C4-2B (cell line): ENCODE results near the gene PPP1CA.
A peak's percentile ranks its signal among the peaks of the same experiment; 100 is the strongest.

ENCODE experiments used
- H3K27ac ChIP-seq: fragments of 450-650 bp; 2 replicates; pipeline ENCODE4 v1.5.1; 2017
- CTCF ChIP-seq: fragments of 450-650 bp; conservative IDR thresholded peaks from 2 replicates; pipeline ENCODE4 v1.5.1; 2017; ENCODE audit warnings: mild to moderate bottlenecking
- ZFX ChIP-seq: fragments of 450-650 bp; IDR thresholded peaks from 2 replicates; pipeline ENCODE4 v1.6.1; 2017

Gene PPP1CA

GRCh38 chr11:67441731-67442351 is 40.2 kb upstream of the PPP1CA start:
- peak overlapping the region; percentile 96 for H3K27ac ChIP-seq
- TF ChIP-seq ZFX: no peak
- no peak for TF ChIP-seq CTCF

DNA sequence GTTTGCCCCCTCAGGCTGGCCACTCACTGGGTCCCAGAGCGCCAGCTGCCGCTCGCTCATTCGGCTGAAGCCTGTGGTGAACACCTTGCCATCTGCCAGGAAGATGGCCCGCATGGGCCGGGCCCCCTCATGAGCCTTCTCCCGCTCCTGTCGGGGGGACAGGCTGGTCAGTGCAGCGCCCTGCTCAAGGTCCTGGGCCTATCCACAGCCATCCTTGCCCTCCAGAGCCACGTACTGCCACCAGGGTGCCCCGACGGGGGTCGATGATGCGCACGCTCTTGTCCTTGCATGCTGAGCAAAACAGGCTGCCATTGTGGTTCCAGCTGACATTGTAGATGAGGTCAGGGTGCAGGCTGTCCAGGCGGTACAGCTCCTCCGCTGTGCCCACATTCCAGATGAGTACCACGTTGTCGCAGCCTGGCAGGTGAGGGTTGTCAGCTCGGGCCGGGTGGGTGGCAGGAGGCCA is 39.5 kb upstream of the PPP1CA start:
- no peak overlapping the region for H3K27ac ChIP-seq

DNA sequence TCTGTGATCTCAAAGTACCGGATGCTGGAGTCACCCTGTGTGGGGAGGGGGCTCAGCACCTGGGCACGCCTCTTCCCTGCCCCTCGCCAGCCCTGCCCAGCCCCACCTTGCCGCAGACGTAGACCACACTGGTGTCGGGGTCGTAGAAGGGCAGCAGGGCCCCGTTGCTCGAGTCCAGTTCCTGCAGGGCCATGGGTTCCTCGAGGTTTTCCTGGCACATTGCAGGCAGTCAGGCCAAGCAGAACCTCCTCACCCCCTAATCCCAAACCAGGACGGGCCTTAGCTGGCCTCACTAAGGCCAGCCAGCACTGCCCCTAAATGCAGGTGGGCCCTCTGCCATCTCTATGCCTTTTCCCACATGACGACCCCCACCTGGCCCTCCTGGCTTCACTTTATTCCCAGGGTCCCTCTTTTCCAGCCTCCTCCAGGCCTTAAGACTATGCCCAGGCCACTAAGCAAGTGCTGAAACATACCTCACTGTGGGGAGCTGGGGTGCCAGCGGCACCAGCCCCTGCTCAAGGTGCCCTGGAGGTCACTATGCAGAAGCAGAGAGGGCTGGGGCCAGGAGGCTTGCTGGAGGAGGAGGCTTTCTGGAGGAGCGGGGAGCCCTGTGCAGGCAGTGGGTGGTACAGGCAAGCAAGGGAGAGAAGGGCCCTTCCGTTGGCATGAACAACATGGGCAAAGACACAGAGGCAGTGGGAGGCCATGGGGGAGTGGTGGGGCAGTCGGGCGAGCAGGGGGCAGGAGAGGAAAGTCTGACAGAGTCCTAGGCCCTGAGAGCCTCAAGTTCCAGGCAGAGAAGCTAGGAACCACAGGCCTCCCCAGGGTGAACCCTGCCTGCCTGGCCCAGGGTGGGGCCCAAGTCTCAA is 38.8 kb upstream of the PPP1CA start:
- TF ChIP-seq CTCF: no peak
- TF ChIP-seq ZFX: no peak
- H3K27ac ChIP-seq: no peak overlapping the region

More for the DNA sequence above, 39.5 kb upstream of the PPP1CA start:
- TF ChIP-seq ZFX (no peak), CTCF (no peak)

DNA sequence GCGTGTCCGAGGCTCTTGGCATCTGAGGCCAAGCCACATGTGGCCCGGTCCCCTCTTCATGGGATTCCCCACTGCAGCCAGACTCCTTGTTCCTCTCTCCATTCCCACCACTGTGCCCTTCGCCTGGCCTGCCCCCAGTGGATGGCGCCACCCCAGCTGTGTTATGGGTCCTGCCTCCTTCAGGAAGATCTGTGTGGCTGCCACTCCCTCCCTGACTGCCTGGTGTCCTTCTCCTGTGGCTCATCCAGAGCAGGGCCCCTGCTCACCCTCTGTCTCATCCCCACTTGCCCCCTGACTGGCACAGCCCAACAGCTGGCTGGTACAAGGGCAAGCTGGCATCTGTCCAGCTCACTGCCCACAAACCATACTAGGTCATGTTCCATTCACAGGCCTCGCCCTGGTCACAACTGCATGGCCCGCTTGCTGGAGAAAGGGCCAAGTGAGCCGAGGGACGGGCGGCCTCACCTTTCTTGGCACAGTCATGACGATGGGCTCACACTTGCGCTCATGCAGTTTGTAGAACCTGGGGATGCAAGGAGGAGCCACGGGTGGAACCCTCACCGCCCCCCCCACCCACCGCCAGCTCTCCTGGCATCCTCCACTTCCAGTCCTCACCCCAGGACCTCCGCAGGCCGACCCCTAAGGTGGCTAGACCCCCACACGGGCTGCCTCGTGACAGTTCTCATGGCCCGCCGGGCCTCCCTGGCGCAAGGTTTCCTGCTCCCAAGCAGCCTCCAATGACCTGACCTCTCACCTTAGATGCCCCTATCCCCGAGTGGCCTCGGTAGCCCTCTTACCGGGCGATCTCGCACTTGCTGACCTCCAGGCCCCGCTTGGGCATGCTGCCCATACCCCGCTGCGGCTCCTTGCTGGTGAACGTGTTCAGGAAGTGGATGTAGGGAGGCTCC is 37.9 kb upstream of the PPP1CA start:
- H3K27ac ChIP-seq: no peak overlapping the region
- no peak for TF ChIP-seq CTCF
- no peak for TF ChIP-seq ZFX

DNA sequence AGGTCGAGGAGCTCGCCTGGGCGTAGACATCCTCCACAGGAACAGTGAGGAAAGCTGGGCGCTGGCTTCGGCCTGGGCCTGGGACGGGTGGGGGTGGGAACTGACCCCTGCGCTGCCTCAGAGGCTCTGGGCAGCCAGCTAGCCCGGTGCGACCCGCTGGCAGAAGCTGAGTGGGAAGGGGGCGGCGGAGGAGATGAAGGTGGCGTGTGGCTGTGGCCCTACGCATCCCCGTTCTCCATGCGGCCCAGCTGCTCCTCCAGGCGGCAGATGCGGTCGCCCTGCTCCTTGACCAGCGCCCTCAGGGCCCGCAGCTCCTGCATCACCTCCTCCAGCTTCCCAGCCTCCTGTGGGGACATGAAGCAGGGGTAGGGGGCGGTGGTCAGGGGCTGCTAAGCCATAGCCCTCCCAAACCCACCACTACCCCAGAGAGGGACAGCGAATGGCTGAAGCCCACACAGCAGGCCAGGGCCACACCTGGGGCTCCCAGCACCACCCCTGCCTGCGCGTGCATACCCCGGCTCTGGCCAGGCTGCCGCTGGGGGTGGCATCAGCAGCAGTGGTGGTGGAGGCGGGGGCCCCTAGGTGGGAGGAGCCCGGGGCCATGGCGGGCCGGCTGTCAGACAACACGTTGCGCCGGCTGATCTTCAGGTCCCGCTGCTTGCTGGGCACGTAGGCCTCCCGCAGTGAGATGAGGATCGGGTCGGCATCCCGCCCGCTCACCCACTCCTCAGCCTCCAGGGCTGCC is 36.7 kb upstream of the PPP1CA start:
- TF ChIP-seq ZFX: no peak
- no peak for TF ChIP-seq CTCF
- H3K27ac ChIP-seq: no peak overlapping the region

DNA sequence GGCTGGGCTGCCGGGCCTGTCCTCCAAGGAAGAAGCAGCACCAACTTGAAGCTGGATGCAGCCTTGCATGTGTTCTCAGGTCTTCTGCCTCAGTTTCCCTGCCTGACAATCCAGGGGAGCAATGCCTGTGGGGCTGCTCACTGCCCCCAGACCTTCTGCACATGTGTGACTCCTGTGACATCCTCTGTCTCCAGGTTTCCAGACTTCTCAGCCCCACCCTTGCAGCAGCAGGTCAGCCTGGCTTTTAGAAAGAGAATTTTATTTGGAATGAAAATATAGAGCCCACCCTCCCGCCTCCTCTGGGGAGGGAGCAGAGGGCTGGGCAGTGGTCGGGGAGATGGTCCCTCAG is 36.1 kb upstream of the PPP1CA start:
- no peak overlapping the region for H3K27ac ChIP-seq
- TF ChIP-seq ZFX (no peak), CTCF (no peak)
